Measurements from ENCODE around the gene ATP23. TPM values are rescaled to one million over a fixed set of nuclear protein-coding genes. Genes with fewer than 3 reads are reported as not detected.
A peak's percentile ranks its signal among the peaks of the same experiment; 100 is the strongest.

Gene ATP23
- polyA plus RNA-seq, 2 of the 4 experiments (the other 2 are of a cell fraction), result 7.5 to 13.4 TPM

DNA sequence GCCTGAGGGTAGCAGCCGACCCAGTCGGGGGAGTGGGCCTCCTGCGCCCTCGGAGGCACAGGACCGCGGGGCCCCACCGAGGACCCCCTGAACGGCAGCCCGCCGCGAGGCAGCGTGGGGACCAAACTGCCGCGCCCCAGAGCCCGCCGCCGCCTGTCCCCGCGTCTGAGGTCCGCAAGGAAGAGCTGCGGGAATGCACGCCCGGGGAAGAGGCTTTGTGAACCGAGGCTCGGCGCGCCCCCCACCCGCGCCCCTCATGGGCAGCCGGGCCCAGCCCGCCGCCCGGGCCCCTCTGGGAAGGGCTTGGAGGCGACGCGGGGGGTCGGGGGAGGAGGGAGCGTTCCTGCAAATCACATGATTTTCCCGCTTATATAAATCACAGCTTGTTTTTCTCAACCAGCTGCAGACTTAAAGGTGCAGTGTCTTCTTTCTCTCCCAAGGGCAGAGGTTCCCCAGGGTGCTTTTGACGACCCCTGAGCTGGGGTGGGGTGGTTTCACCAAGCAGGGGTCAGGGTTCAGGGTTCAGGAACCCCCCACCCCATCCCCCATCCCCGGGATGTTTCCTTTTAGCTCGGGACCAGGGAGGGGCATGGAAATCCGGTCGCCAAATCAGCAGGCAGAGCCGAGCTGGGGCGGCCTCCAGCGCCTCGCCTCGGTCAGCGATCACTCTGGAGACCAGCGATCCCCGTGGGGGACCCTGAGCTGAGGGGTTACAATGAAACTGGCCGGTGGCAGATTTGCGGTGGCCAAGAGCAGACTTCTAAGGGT, 44.7 kb upstream of the ATP23 start:
- peak; percentile 51 to 62 for DNase-seq (ENCODE audit: low read depth in 1 of 2, low spot score in 1 of 2)
- WGBS (ENCODE audit: missing lambda C conversion rate), result 4% methylated on average over 47 of the region's 54 CpGs

More for the DNA sequence above, 44.7 kb upstream of the ATP23 start:
- Histone ChIP-seq H3K4me3 (peak overlapping the region; percentile 58), H3K4me1 (peaks cover 57% of the 10 kb centered on the region), H3K27ac (peak overlapping the region; percentile 85 to 95), H3K9me3 (no peaks in the 10 kb centered on the region), H3K4me2 (peak overlapping the region; percentile 90)
- CTCF ChIA-PET, result interaction anchor here (0.7 to 8.3 kb wide), 34 partner anchors 7 to 171 kb away, joined by 3 to 87 read pairs (median 4); partner anchors contain the start of genes AVIL, CTDSP2 and TSFM
- ATAC-seq (peak; percentile 75 to 88), FAIRE-seq (no peak)
- TF ChIP-seq TFCP2L1 (CRISPR knock-in tag; IDR thresholded peaks at IDR 0.05) (no peak), E2F6 (IDR thresholded peaks at IDR 0.05; ENCODE audit: borderline replicate concordance, low read depth) (peak; percentile 73; the same call in 1 of the 2 replicates), MAX (IDR thresholded peaks at IDR 0.05) (peak; percentile 59; the same call in 1 of the 2 replicates), BHLHE40 (IDR thresholded peaks at IDR 0.05; ENCODE audit: low read depth, low read length) (no peak), EHF (CRISPR knock-in tag; IDR thresholded peaks at IDR 0.05) (0 out of 2 replicates have a peak, but pooled peaks have one; percentile 25), RAD21 (conservative IDR thresholded peaks at IDR 0.05 in 1 of 2, IDR thresholded peaks at IDR 0.05 in 1 of 2) (peak; percentile 56 to 65), PHF8 (IDR thresholded peaks at IDR 0.05; ENCODE audit: borderline replicate concordance, low read depth) (peak; percentile 26; the same call in 1 of the 2 replicates), CTCF (IDR thresholded peaks at IDR 0.05) (peak; percentile 45), SMC3 (IDR thresholded peaks at IDR 0.05) (peak; percentile 58; the same call in 2 of the 3 replicates), BCL3 (IDR thresholded peaks at IDR 0.05) (0 out of 3 replicates have a peak, but pooled peaks have one; percentile 15)
- TF ChIP-seq, protein P1, sequence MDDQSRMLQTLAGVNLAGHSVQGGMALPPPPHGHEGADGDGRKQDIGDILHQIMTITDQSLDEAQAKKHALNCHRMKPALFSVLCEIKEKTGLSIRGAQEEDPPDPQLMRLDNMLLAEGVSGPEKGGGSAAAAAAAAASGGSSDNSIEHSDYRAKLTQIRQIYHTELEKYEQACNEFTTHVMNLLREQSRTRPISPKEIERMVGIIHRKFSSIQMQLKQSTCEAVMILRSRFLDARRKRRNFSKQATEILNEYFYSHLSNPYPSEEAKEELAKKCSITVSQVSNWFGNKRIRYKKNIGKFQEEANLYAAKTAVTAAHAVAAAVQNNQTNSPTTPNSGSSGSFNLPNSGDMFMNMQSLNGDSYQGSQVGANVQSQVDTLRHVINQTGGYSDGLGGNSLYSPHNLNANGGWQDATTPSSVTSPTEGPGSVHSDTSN (IDR thresholded peaks at IDR 0.05), result no peak
- TF ChIP-seq, protein P2, sequence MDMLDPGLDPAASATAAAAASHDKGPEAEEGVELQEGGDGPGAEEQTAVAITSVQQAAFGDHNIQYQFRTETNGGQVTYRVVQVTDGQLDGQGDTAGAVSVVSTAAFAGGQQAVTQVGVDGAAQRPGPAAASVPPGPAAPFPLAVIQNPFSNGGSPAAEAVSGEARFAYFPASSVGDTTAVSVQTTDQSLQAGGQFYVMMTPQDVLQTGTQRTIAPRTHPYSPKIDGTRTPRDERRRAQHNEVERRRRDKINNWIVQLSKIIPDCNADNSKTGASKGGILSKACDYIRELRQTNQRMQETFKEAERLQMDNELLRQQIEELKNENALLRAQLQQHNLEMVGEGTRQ (IDR thresholded peaks at IDR 0.05), result no peak
- POLR2A ChIA-PET, result interaction anchor here (0.8 to 4.4 kb wide), 5 partner anchors 31 to 114 kb away, joined by 3 to 77 read pairs (median 5); partner anchors contain the start of genes CTDSP2 and TSFM

Measured in A549 (cell line).